HK-2 (cell line): ENCODE data around the gene MIEN1.
"Not testable (repeated sequence)": the region's sequence is repeated elsewhere in the genome, so short reads cannot be mapped to it uniquely, and the experiment has no call there.

ENCODE experiments used
- DNase-seq: peaks from one replicate; pipeline ENCODE4 v3.0.0-alpha.2; 2018; ENCODE audit not compliant: unreplicated experiment

Gene MIEN1

DNA sequence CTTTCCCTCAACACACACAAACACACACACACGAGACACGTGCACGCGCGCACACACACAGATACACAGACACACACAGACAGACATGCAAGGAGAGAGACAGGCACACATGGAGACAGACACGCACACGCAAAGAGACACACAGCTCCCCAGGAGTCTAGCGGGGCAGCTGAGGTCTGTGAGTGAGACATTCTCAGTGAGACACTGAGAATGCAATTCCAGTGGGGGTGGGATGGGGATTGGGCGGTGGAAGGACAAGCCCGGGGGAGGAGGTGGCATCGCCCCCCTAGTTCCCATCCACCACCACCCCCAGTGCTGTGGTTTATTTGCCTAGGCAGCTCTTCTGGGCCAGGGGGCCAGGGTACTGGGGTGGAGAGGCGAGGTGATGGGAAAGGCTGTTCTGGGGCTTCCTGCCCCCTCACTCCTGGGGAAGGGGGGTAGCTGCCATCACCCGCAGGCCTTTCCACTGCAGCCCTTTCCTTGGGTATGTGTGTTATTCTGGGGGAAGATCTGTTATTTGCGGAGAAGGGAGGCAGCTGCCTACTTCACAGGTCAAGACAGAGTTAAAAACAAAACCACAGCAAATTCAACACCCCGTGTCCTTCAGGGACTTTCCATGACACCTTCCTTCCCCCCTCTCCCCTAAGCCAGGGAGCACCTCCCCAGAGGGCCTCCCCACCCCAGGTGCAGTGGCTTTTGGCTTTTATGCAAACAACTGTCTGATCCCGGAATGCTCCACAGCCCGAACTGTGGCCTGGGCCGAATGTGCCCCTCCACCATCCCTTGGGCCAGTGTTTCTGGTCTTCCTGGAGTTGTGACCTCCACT, 25.4 kb upstream of the MIEN1 start:
- DNase-seq = peak; percentile 37

DNA sequence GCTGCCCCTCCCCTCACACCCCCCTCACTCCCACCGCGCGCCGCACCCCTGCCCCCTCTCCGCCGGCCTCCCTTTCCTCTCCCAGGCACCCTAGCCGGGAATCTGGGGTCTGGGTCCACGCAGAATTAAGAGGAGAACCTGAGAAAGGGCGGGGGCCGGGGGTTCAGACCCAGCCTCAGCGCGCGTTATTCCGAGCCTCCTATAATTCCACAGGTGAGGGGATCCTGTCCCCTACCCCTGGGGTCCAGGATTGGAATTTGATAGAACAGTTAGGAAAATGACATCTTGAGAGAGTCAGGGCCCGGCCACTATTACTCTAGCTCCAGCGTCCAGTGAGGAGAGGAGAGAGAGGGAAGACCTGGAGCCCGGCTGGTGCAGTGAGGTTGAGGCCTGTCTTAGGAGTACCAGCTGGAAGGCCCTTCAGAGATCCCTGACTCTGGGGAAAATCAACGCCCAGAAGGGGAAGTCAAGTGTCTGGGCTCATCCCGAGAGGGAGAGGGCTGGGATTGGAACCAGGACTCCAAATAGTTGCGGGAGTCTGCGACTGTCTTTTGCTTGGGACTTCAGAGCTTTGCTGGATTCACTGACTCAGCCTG, 24.7 kb upstream of the MIEN1 start:
- peak; percentile 18 for DNase-seq

DNA sequence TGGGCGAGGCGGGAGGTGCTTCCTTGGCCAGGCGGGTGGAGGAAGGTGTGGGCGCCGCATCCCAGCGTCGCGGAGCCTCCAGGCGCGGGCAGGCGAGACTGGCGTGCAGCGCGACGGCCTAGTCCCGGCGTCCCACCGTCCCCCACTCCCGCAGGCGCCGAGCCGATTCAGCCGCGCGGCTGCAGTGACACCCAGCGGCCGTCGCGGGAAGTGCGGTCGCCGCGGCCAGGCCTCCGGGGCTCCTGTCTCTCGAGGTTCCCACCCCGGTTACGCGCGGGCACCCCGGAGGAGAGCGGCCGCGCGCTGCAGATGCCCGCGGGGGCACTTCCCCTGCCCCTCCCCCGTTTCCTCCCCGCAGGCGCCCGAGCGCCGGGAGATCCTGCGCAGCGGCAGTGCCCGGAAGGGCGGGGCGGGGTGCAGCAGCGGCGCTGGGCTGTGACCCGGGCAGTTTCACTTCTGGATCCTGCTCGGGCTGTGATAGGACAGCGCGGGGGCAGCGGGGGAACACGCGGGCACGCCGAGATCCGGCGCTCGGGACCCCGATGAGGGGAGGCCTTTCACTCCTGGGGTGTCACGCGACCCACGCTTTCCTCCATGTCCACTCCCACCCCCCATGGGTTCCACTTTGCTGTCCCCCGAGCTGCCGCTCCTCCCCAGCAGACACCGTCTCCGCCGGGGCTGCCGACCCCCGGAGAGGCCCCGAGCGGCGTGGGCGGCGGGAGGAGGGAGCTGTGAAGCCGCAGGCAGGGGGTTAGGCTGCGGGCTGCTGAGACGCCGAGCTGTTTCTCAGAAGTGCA, 24.0 kb upstream of the MIEN1 start:
- peak; percentile 98 for DNase-seq

DNA sequence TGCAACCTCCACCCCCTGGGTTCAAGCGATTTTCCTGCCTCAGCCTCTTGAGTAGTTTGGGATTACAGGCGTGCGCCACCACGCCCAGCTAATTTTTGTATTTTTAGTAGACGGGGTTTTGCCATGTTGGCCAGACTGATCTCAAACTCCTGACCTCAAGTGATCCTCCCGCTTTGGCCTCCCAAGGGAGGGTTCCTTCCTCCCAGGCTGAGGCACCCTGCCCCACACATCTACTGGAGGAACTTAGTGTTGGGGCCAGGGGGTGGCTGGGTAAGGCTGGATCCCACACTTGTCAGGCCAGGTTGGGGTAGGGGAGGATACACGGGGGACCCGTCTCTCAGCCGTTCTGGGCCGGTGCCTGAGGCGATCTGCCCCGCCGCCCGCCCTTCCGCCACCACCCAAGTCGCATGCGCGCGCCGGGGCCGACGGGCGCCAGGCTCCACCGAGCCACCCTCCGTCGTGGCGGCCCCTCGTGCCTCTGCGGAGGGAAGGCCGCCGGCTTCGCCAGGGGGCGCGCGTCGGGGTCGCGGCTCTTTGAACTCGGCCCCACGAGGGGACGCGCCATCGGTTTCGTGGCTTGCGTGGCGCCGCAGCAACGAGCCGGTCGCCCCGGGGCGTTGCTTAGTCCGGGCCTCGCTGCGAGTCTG, 23.3 kb upstream of the MIEN1 start:
- no peak for DNase-seq

DNA sequence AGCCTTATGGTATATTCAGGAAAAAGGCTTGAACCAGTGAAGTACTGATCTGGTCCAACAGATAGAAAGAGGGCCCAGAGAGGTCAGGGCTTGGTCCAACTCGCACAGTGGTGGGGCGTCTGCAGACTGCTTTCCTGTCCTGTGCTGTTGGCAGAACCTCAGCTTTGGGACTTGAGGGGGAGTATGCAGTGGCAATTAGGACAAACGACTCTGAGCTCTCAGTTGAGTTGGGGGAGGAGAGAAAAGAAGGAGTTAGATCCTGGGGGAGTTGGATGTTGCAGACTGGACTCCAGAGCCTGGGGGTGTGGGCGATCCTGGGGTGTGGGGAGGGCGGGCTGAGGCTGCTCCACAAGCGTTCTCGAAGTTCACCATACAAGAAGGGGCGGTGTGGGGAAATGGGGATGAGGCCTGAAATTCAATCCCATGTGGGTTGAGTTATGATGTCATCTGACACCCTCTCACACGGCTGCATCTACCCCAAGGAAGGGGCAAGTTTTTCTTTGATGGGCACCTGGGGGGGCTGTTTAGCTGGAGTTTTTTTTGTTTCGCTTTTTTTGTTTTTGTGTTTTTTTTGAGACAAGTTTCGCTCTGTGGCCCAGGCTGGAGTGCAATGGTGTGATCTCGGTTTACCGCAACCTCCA, 22.0 kb upstream of the MIEN1 start:
- DNase-seq = no peak

DNA sequence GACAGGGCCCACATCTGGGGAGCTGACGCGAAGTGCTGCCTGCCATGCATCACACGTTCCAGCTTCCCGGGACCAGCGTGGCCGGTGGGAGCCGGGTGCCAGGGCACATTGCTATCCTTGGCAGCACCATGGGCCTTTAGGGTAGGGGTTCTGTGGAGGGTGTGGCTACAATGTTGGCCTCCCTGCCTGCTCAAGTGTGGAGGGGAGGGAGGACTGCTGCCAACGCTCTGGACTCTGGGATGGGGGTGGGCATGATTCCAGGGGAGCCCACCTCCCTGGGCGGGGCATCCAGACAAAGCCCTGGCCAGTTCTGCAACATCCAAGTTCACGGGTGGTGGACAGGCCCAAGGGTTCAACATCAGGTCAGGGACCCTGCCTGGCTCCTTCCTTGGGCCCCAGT, 21.3 kb upstream of the MIEN1 start:
- no peak for DNase-seq

DNA sequence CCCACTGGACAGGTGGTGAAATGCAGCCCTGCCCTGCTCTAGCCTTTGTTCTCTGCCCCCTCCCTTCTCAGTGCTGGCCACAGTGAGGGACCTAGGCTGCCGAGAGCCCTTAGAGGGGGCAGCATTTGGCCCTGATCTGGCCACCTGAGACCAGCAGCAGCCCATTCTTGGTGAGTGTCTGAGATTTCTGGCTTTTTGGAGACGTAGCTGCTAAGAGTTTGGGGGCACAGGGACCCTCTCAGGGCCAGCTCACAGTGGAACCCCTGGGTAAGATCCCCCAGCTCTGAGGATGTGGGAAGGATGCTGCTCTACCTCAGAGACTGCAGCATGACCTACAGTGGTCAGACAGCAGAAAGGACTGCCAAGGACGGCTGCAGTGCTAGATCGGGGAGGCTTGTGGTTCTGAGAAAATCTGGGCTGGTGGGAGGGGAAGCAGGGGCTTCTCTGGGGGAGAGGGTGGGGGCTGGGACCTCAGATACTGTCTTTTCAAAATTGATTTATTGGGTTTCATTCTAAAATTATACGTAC, 20.7 kb upstream of the MIEN1 start:
- no peak for DNase-seq

DNA sequence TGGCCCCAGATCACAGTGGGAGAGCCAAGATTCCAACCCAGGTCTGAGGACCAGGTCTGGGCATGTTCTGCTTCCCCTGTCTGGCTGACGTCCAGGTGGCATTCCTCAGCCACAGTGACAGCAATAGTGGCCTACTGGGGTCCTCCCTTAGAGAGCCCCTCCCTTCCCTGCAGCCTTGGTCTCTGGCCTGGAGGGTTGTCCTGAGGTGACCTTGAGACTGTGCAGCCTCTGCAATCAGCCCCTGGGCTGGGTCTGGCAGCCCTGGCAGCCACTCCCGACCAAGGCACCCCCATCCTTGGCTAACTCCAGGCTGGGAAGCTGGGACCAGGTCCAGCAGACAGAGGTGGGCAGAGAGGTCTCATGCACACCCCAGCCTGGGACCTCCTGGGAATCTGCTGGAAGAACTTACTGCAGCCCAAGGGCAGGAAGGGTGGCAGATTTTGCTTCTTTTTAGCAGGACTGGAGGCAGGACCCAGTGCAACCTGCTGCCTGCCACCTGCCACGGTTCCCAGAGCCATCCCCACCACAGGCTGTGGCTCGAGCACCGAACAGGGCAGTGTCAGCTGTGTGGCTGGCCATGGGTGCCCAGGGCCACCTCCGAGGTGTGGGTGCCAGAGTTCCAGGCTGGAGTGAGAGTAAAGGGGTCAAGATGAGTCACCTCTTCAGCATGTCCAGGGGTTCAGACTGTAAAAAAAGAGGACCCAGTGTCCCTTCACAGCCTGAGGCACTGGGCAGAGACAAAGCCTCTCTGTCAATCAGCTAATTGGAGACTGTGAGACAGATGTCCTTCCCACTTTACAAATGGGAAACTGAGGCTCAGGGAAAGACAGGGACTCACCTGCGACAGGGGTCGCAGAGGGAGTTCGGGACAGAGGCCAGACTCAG, 20.0 kb upstream of the MIEN1 start:
- DNase-seq = no peak

DNA sequence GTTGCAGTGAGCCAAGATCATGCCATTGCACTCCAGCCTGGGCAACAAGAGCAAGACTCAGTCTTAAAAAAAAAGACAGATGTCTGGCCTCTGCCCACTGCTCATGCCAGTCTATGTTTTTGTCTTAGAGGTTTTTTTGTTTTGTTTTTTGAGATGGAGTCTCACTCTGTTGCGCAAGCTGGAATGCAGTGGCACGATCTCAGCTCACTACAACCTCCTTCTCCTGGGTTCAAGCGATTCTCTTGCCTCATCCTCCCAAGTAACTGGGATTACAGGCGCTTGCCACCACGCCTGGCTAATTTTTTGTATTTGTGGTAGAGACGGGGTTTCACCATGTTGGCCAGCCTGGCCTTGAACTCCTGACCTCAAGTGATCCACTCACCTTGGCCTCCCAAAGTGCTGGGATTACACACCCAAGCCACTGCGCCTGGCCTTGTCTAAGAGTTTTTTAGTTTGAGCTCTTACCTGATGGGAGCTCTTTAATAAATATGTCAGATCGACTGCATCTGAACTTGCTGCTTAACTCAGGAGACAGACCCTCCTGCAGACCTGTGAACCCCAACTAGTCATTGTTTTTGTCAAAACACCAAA, 18.2 kb upstream of the MIEN1 start:
- not testable (repeated sequence) for DNase-seq

DNA sequence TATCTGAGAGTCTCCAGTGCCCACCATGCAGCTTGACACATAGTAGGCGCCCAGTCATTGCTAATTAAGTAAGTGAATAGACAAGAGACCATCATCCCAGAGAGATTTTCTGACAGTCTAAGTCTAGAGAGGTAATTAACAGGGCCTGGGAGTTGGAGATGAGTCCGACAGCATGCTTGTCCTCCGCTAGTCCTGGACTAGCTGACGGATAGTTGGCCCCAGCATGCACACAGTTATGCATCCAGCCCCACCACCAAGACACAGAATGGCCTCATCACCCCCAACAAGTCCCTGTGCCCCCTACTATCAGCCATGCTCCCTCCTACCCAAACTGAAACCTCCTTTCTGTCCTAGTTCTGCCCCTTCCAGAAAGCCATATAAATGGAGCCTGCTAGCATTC, 17.4 kb upstream of the MIEN1 start:
- no peak for DNase-seq

DNA sequence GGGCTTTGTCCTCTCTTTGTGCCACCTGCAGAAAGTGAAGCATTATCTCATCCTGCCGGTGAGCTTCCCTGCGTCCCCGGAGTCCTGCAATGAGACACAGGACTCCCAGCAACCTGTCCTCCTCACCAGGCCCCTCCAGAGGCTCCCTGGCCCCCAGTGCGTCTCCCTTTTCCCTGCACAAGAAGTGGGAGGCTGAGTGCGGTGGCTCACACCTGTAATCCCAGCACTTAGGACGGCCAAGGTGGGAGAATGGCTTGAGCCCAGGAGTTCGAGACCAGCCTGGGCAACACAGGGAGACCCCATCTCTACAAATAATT, 15.8 kb upstream of the MIEN1 start:
- DNase-seq = no peak

DNA sequence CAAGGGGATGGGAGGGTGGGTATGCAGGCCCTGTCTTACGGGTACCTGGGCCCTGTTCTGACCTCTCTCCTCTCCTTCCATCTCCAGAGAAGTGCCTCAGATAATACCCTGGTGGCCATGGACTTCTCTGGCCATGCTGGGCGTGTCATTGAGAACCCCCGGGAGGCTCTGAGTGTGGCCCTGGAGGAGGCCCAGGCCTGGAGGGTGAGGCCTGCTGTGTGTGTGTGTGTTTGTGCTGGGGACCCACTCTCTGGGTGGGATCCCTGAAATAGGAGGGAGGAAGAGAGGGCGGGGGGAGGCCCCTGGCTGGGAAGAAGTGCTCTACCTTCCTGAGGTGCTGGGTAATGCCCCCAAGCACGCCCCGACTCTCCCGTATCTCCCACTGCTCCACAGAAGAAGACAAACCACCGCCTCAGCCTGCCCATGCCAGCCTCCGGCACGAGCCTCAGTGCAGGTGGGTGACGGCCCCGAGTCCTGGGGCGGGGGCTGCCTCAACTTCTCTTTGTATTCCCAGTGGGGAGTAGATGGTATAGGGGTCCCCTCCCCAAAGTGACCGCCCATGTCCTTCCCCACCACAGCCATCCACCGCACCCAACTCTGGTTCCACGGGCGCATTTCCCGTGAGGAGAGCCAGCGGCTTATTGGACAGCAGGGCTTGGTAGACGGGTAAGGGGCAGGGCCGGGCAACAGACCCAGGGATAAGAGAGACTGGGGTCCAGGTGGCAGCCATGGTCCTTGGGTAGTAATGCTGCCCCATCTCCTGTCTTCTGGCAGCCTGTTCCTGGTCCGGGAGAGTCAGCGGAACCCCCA, 15.2 kb upstream of the MIEN1 start:
- no peak for DNase-seq

DNA sequence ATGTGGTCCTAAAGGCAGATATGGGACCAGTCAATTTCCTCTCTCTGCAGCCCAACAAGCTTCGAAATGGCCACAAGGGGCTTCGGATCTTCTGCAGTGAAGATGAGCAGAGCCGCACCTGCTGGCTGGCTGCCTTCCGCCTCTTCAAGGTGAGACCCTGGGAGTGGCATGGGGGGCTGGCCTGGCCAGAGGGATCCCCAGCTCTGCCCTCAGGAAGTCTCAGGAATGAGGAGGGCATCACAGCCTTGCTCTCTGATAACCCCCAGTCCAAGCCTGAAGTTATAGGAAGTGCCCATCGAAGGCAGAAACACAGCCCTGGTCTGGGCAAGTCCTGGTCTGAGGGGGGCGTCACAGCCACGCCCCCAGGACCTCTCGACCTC, 14.5 kb upstream of the MIEN1 start:
- DNase-seq = no peak

DNA sequence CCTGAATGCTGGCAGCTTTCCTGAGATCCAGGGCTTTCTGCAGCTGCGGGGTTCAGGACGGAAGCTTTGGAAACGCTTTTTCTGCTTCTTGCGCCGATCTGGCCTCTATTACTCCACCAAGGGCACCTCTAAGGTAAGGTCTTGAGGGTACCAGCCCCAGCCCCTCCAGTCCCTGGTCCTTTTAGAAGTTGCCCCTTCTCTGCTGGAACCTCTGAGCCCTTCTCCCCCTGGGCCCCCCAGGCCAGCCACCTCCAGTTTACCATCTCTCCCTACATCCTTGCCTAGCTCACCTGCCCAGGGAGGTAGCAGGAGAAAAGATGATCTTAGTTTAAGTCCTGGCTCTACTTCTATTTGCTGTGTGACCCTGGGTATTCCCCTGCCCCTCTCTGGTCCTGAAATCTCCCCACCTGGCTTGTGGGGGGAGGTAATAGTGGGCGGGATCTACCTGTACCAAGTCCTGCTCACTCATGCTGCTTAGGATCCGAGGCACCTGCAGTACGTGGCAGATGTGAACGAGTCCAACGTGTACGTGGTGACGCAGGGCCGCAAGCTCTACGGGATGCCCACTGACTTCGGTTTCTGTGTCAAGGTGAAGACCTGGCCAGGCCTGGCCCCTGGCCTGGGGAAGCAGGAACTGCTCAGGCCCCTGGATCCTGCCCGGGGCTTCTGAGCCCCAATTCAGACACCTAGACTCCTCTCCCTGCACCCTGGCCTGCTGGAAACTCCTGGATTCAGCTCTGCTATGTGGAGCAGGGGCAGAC, 13.9 kb upstream of the MIEN1 start:
- no peak for DNase-seq

DNA sequence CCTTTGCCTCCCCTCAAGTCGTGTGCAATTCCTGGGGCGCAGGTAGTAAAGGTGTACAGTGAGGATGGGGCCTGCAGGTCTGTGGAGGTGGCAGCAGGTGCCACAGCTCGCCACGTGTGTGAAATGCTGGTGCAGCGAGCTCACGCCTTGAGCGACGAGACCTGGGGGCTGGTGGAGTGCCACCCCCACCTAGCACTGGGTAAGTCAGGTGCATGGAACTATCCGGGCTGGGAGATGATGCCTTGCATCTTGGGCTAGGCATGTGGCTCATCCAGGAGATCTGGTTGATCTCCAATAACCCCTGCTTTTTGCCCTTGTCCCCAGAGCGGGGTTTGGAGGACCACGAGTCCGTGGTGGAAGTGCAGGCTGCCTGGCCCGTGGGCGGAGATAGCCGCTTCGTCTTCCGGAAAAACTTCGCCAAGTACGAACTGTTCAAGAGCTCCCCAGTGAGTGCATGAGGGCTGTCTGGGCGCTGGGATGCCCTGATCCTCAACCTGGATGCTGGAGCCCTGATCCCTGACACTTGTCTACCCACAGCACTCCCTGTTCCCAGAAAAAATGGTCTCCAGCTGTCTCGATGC, 12.6 kb upstream of the MIEN1 start:
- no peak for DNase-seq

DNA sequence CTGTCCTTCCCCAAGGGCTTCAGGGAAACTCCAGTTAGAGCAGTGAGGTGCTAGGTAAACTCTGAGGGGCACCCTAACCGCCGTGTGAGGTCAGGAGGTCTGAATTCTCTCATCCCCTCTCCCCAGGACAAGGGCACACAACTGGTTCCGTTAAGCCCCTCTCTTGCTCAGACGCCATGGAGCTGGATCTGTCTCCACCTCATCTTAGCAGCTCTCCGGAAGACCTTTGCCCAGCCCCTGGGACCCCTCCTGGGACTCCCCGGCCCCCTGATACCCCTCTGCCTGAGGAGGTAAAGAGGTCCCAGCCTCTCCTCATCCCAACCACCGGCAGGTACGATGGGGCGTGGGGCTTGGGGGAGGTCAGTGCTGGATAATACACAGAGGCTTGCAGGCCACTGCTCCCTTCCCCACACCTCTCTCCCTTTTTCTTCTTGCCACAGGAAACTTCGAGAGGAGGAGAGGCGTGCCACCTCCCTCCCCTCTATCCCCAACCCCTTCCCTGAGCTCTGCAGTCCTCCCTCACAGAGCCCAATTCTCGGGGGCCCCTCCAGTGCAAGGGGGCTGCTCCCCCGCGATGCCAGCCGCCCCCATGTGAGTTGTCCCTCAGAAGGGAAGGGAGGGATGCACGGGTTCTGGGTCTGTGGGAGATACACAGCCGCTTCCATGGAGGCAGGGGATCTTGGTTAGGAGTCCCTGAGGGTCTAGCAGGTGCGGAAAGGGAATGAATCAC, 12.0 kb upstream of the MIEN1 start:
- no peak for DNase-seq

DNA sequence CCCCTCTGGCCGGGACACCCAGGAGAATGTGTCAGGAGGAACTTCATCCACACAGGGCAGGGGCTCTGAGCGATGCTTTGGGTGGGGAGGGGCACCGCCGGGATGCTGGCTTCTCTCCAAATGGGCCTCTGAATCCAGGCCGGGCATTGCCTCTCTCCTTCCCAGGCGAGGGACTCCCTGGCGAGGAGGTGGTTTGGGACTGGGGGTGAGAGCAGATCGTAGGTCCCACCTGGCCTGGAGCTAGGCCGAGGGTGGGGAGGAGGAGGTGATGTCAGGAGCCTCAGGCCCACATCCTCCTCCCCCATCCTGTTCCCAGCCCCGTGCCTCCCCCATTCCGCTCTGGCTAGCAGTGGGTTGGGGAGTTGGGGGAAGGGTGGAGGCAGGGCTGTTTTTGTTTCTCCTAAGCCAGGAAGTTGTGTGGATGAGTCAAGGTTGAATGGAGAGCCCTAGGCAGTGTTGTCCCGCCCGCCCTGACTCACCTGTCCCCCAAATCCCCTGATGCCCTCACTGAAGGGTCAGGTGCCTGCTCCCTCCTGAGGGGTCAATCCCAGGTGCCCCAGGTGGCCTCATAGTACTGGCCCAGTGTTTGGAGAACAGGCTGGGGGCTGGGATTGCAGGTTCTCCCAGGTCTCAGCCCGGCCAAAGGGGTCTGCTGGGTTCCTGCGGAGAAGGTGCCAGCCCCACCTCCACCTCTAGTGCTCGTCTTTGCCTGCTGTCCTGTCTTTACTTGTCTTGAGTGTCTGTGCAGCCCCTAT, 10.2 kb upstream of the MIEN1 start:
- peak; percentile 82 for DNase-seq
